Osteoblast (primary cell): ENCODE data around the gene RET. TPM values are rescaled to one million over a fixed set of nuclear protein-coding genes. Genes with fewer than 3 reads are reported as not detected.

Source experiments
- DNase-seq: peaks from one replicate; pipeline ENCODE4 v3.0.0; 2011; ENCODE audit warnings: low spot score, mixed read lengths; ENCODE audit not compliant: insufficient read length; ENCODE audit errors: missing footprints
- H2AFZ ChIP-seq: 2 replicates; pipeline ENCODE4 v1.6.0; 2011; ENCODE audit warnings: mild to moderate bottlenecking, low read length
- H3K27ac ChIP-seq: 2 replicates; pipeline ENCODE4 v1.5.1; 2011; ENCODE audit warnings: mild to moderate bottlenecking, low read depth, low read length, moderate library complexity
- H3K27me3 ChIP-seq: 2 replicates; pipeline ENCODE4 v1.6.0; 2012; ENCODE audit warnings: mild to moderate bottlenecking, control low read depth, inconsistent platforms, low read length, moderate library complexity; ENCODE audit not compliant: insufficient read depth
- H3K36me3 ChIP-seq: 2 replicates; pipeline ENCODE4 v1.5.1; 2011; ENCODE audit warnings: mild to moderate bottlenecking, low read length, control low read depth, moderate library complexity; ENCODE audit not compliant: insufficient read depth
- H3K4me1 ChIP-seq: 2 replicates; pipeline ENCODE4 v1.5.1; 2011; ENCODE audit warnings: mild to moderate bottlenecking, low read length, control low read depth, moderate library complexity; ENCODE audit not compliant: insufficient read depth
- H3K4me2 ChIP-seq: 2 replicates; pipeline ENCODE4 v1.6.0; 2011; ENCODE audit warnings: mild to moderate bottlenecking, low read length; ENCODE audit not compliant: insufficient read depth
- H3K4me3 ChIP-seq: fragments of 200-600 bp; sonication (generic); 3 replicates; pipeline ENCODE4 v1.5.1; 2012; ENCODE audit warnings: mild to moderate bottlenecking, low read length, inconsistent platforms; ENCODE audit not compliant: insufficient read depth
- H3K79me2 ChIP-seq: 2 replicates; pipeline ENCODE4 v1.6.0; 2012; ENCODE audit warnings: mild to moderate bottlenecking, low read length, control low read depth, inconsistent platforms; ENCODE audit not compliant: insufficient read depth
- H3K9me3 ChIP-seq: 2 replicates; pipeline ENCODE4 v1.5.1; 2011; ENCODE audit warnings: low read depth, low read length, control low read depth
- H4K20me1 ChIP-seq: 2 replicates; pipeline ENCODE4 v1.6.0; 2012; ENCODE audit warnings: mild to moderate bottlenecking, low read length, control low read depth; ENCODE audit not compliant: insufficient read depth
- CTCF ChIP-seq: IDR thresholded peaks from 2 replicates; pipeline ENCODE4 v1.5.1; 2011; ENCODE audit warnings: mild to moderate bottlenecking, low read depth, low read length, moderate library complexity; ENCODE audit errors: extremely low read depth
- total RNA-seq: library from RNA; depleted of rRNA; stranded (reverse); fragments of >200 nt; gene quantifications from 2 replicates; pipeline ENCODE4 v1.2.3, GENCODE V29; 2012

The RET gene
- total RNA-seq, 1 donor: under 0.01 TPM

DNA sequence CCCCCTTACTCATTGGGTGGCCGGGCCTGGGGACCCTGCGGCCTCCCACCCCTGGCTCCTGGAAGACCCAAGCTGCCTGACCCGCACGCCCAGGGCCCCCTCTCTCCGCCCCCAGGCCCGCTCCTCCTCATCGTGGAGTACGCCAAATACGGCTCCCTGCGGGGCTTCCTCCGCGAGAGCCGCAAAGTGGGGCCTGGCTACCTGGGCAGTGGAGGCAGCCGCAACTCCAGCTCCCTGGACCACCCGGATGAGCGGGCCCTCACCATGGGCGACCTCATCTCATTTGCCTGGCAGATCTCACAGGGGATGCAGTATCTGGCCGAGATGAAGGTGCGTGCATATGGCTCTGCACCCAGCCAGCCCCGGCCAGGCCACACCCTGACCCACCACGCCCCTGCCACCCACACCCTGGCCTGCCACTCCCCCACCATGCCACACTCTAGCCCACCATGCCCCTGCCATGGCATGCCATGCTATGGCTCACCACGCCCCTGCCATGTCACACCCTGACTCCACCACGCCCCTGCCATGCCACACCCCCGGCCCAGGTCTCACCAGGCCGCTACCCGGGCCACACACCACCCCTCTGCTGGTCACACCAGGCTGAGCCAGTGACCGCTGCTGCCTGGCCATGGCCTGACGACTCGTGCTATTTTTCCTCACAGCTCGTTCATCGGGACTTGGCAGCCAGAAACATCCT, 42.7 kb downstream of the RET start:
- DNase-seq: peak; percentile 66

DNA sequence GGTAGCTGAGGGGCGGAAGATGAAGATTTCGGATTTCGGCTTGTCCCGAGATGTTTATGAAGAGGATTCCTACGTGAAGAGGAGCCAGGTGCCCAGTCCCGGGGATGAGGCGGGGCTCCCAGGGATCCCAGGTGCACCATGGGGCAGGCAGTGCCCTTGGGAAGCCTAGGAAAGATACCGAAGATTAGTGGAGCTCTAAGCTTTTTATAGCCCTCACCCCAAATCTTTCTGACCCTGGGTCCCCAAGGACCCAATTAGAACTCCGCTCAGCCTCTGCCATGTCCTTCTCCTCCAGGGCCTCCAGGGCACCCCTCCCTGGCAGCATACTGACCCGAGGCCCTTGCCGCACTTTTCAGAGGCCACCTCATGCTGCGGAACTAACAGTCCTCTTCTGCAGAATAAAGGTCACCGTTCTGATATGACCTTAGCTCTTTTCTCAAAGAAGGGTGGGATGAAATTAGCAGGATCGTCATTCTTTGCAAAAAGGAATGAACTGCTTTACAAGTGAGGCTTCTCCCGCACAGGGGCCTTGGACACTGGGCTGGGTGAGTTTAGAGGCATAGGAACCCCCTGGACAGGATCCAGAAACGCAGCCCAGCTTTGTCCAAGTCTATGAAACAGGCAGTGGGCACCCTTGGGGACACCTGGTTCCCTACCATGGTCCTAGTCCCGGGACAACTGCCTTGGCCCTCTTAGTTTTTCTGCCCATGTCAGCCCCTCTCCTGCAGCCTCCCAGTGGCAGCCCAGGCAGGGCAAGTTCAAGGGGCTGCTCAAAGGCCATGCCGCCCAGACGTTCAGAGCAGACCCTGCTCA, 43.5 kb downstream of the RET start:
- Histone ChIP-seq H3K4me2 (no peak overlapping the region), H4K20me1 (no peaks in the 10 kb centered on the region), H3K36me3 (no peaks in the 10 kb centered on the region), H3K27me3 (peaks cover 7% of the 10 kb centered on the region), H3K79me2 (no peaks in the 10 kb centered on the region), H3K4me1 (no peaks in the 10 kb centered on the region), H3K9me3 (no peaks in the 10 kb centered on the region), H2AFZ (no peak overlapping the region), H3K27ac (no peak overlapping the region), H3K4me3 (no peak overlapping the region)
- no peak for TF ChIP-seq CTCF
- peak; percentile 76 for DNase-seq

More for the DNA sequence above, 42.7 kb downstream of the RET start:
- no peak overlapping the region for H3K27ac ChIP-seq
- H4K20me1 ChIP-seq: no peaks in the 10 kb centered on the region
- H3K79me2 ChIP-seq: no peaks in the 10 kb centered on the region
- peaks cover under 1% of the 10 kb centered on the region for H3K27me3 ChIP-seq
- no peaks in the 10 kb centered on the region for H3K9me3 ChIP-seq
- H2AFZ ChIP-seq: no peak overlapping the region
- H3K4me3 ChIP-seq: no peak overlapping the region
- H3K4me1 ChIP-seq: no peaks in the 10 kb centered on the region
- H3K36me3 ChIP-seq: no peaks in the 10 kb centered on the region
- no peak for TF ChIP-seq CTCF
- no peak overlapping the region for H3K4me2 ChIP-seq

GRCh38 chr10:43120929-43121314, 44.1 kb downstream of the RET start:
- no peaks in the 10 kb centered on the region for H3K9me3 ChIP-seq
- no peak for TF ChIP-seq CTCF
- H3K27ac ChIP-seq: no peak overlapping the region
- DNase-seq: peak; percentile 89
- peaks cover 7% of the 10 kb centered on the region for H3K27me3 ChIP-seq
- H3K79me2 ChIP-seq: no peaks in the 10 kb centered on the region
- H4K20me1 ChIP-seq: no peaks in the 10 kb centered on the region
- H3K36me3 ChIP-seq: no peaks in the 10 kb centered on the region
- no peak overlapping the region for H3K4me2 ChIP-seq
- H3K4me1 ChIP-seq: no peaks in the 10 kb centered on the region
- no peak overlapping the region for H2AFZ ChIP-seq
- no peak overlapping the region for H3K4me3 ChIP-seq

- Histone ChIP-seq H3K9me3 (no peaks in the 10 kb centered on the region), H2AFZ (no peak overlapping the region), H3K4me1 (no peaks in the 10 kb centered on the region), H3K79me2 (no peaks in the 10 kb centered on the region), H3K27ac (no peak overlapping the region), H3K27me3 (peaks cover 7% of the 10 kb centered on the region), H4K20me1 (no peaks in the 10 kb centered on the region), H3K36me3 (no peaks in the 10 kb centered on the region), H3K4me3 (no peak overlapping the region), H3K4me2 (no peak overlapping the region)
- DNase-seq: peak; percentile 79
- TF ChIP-seq CTCF: no peak
Measured at GRCh38 chr10:43121444-43121843, 44.6 kb downstream of the RET start.
